Vagina (tissue), 2 donors: ENCODE data around the gene GBF1. TPM values are rescaled to one million over a fixed set of nuclear protein-coding genes. Genes with fewer than 3 reads are reported as not detected.

Source experiments
- DNase-seq, 2 donors: peaks; one replicate each; pipeline ENCODE4 v3.0.0-alpha.2; 2017; ENCODE audit errors: extremely low spot score in 2 of 2
- H3K27ac ChIP-seq: fragments of 200-600 bp; sonication (generic); one replicate; pipeline ENCODE4 v1.5.1; 2019
- H3K27me3 ChIP-seq: fragments of 200-600 bp; sonication (generic); one replicate; pipeline ENCODE4 v1.5.1; 2019
- H3K36me3 ChIP-seq, 2 donors: fragments of 200-600 bp; sonication (generic); one replicate each; pipeline ENCODE4 v1.5.1; 2017 to 2019
- H3K4me1 ChIP-seq: fragments of 200-600 bp; sonication (generic); one replicate; pipeline ENCODE4 v1.5.1; 2019
- H3K4me3 ChIP-seq, 2 donors: fragments of 200-600 bp; sonication (generic); 1 replicate in 1 of 2; 2 replicates in 1 of 2; pipeline ENCODE4 v1.5.1; 2016 to 2019
- H3K9me3 ChIP-seq: fragments of 200-600 bp; sonication (generic); one replicate; pipeline ENCODE4 v1.5.1; 2019
- CTCF ChIP-seq, 3 experiments: fragments of 450-650 bp in 2 of 3; fragments of 200-600 bp in 1 of 3; sonication (generic) in 1 of 3; IDR thresholded peaks; one replicate each; pipeline ENCODE4 v1.5.1; 2017 to 2019; ENCODE audit warnings: antibody characterized with exemption in 3 of 3, mild to moderate bottlenecking in 2 of 3, moderate library complexity in 2 of 3
- POLR2A ChIP-seq, 2 donors: fragments of 450-650 bp; IDR thresholded peaks; one replicate each; pipeline ENCODE4 v1.6.1; 2017; ENCODE audit warnings: antibody characterized with exemption in 2 of 2, mild to moderate bottlenecking in 2 of 2, moderate library complexity in 2 of 2
- POLR2AphosphoS5 ChIP-seq, 2 donors: sonication (generic); formaldehyde crosslinking; IDR thresholded peaks; one replicate each; pipeline ENCODE4 v1.9.0; 2017; ENCODE audit warnings: antibody characterized with exemption in 2 of 2, mild to moderate bottlenecking in 2 of 2, low read depth in 1 of 2; ENCODE audit not compliant: insufficient read depth in 1 of 2
- intact Hi-C: fragments of 100-400 bp; cut with DNase I; formaldehyde crosslinking; loops from one replicate; pipeline ENCODE4 v1.15.1; 2023
- total RNA-seq: library from RNA; depleted of rRNA; stranded (reverse); fragments of >200 nt; gene quantifications from one replicate; pipeline ENCODE4 v1.2.3, GENCODE V29; 2016

GBF1 gene
- total RNA-seq, 1 donor from 2014 or later, result 48.9 TPM

DNA sequence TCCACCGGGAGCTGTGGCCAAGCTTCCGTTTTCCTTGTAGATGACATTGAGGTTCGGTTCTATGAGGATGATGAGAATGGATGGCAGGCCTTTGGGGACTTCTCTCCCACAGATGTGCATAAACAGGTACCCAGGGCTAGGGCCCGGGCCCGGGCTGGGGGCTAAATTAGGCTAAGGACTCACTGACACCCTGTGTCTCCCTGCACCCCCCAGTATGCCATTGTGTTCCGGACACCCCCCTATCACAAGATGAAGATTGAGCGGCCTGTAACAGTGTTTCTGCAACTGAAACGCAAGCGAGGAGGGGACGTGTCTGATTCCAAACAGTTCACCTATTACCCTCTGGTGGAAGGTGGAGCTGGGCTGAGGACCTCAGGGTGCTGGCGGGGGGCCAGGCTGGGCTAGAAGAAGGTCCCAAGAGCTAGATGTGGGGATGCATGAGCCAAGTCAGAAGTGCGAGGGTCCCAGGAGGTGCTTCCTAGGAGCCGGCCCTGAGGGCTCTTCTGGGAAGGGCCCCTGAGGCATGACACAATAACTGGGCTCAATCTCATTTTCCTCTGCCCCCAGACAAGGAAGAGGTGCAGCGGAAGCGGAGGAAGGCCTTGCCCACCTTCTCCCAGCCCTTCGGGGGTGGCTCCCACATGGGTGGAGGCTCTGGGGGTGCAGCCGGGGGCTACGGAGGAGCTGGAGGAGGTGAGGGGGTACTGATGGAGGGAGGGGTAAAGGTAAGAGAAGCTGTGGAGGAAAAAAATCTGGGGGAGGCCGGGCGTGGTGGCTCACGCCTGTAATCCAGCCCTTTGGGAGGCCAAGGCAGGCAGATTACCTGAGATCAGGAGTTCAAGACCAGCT, 153.1 kb downstream of the GBF1 start:
- peaks cover 0 to 4% of the 10 kb centered on the region in 2 donors for H3K36me3 ChIP-seq

DNA sequence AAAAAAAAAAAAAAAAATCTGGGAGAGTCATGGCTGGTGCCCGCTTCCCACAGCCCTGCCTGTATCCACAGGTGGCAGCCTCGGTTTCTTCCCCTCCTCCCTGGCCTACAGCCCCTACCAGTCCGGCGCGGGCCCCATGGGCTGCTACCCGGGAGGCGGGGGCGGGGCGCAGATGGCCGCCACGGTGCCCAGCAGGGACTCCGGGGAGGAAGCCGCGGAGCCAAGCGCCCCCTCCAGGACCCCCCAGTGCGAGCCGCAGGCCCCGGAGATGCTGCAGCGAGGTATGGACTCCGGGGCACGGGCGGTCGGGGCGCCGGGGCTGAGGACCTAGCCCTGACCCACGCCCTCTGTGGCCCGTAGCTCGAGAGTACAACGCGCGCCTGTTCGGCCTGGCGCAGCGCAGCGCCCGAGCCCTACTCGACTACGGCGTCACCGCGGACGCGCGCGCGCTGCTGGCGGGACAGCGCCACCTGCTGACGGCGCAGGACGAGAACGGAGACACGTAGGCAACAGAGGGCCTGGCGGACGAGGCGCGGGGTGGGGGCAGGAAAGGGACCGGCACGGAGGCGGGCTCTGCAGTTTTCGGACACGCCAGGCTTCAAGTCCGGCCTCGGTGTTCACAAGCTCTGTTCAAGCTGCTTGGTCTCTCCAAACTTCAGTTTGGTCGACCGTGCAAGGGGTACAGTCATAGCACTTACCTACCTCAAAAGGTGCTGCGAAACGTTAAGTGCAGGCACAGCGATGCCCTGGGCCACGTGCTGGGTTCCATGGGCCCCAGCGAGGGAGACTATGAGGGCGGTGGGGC, 154.1 kb downstream of the GBF1 start:
- Histone ChIP-seq H3K36me3 (peaks cover 0 to 4% of the 10 kb centered on the region in 2 donors), H3K27ac (peak overlapping the region; percentile 95), H3K9me3 (no peaks in the 10 kb centered on the region), H3K4me3 (peak overlapping the region; percentile 61 to 65), H3K4me1 (peaks cover 45% of the 10 kb centered on the region), H3K27me3 (no peaks in the 10 kb centered on the region)
- TF ChIP-seq POLR2A (IDR thresholded peaks at IDR 0.05) (no peak), CTCF (IDR thresholded peaks at IDR 0.05) (peak; percentile 80 to 94 (median 94)), POLR2AphosphoS5 (IDR thresholded peaks at IDR 0.05; ENCODE audit: insufficient read depth in 1 of 2, low read depth in 1 of 2) (peak in 1 of 2 donors; percentile 83)
- intact Hi-C loops, result loop anchor here (5.0 to 10.0 kb wide), 2 partner anchors 83 to 185 kb away; no protein-coding TSS in a partner anchor
- DNase-seq, result no peak

More for the DNA sequence above, 153.1 kb downstream of the GBF1 start:
- Histone ChIP-seq H3K9me3 (no peaks in the 10 kb centered on the region), H3K27ac (peak overlapping the region; percentile 95), H3K4me1 (peaks cover 49% of the 10 kb centered on the region), H3K27me3 (no peaks in the 10 kb centered on the region), H3K4me3 (peak overlapping the region in 1 of 2 donors; percentile 61)
- intact Hi-C loops, result loop anchor here (5.0 to 10.0 kb wide), 2 partner anchors 84 to 186 kb away; no protein-coding TSS in a partner anchor
- TF ChIP-seq CTCF (IDR thresholded peaks at IDR 0.05) (no peak), POLR2AphosphoS5 (IDR thresholded peaks at IDR 0.05; ENCODE audit: insufficient read depth in 1 of 2, low read depth in 1 of 2) (no peak), POLR2A (IDR thresholded peaks at IDR 0.05) (no peak)
- DNase-seq, result no peak

- H3K4me1 ChIP-seq, result peaks cover 39% of the 10 kb centered on the region
- H3K36me3 ChIP-seq, result peaks cover 0 to 4% of the 10 kb centered on the region in 2 donors
- intact Hi-C loops, result no loop called here
- TF ChIP-seq POLR2AphosphoS5 (IDR thresholded peaks at IDR 0.05; ENCODE audit: insufficient read depth in 1 of 2, low read depth in 1 of 2) (no peak), CTCF (IDR thresholded peaks at IDR 0.05) (no peak), POLR2A (IDR thresholded peaks at IDR 0.05) (no peak)
- DNase-seq, result no peak
- H3K27ac ChIP-seq, result peak overlapping the region; percentile 95
- H3K4me3 ChIP-seq, result peak overlapping the region in 1 of 2 donors; percentile 65
- no peaks in the 10 kb centered on the region for H3K27me3 ChIP-seq
- no peaks in the 10 kb centered on the region for H3K9me3 ChIP-seq
Observed at GRCh38 chr10:102400076-102400475, 154.7 kb downstream of the GBF1 start.

DNA sequence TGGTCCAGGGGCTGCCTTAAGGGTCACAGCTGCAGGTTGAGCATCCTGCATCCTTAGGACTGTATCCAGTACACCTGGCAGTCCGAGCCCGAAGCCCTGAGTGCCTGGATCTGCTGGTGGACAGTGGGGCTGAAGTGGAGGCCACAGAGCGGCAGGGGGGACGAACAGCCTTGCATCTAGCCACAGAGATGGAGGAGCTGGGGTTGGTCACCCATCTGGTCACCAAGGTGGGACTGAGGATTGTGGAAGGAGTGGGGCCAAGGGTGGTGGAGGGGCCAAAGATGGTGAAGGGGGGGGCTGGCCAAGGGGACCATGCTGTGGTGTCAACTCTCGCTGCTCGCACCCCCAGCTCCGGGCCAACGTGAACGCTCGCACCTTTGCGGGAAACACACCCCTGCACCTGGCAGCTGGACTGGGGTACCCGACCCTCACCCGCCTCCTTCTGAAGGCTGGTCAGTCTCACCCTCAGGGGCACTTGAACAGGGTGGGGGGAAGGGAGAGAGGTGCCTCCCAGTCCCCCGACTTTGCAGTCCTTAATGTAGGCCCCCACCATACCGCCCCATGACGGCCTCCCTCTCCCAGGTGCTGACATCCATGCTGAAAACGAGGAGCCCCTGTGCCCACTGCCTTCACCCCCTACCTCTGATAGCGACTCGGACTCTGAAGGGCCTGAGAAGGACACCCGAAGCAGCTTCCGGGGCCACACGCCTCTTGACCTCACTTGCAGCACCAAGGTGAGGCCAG, 155.4 kb downstream of the GBF1 start:
- intact Hi-C loops, result no loop called here
- DNase-seq, result no peak
- Histone ChIP-seq H3K36me3 (peaks cover 0 to 4% of the 10 kb centered on the region in 2 donors), H3K9me3 (no peaks in the 10 kb centered on the region), H3K27ac (no peak overlapping the region), H3K27me3 (no peaks in the 10 kb centered on the region), H3K4me3 (no peak overlapping the region), H3K4me1 (peaks cover 36% of the 10 kb centered on the region)
- TF ChIP-seq CTCF (IDR thresholded peaks at IDR 0.05) (no peak), POLR2A (IDR thresholded peaks at IDR 0.05) (no peak), POLR2AphosphoS5 (IDR thresholded peaks at IDR 0.05; ENCODE audit: insufficient read depth in 1 of 2, low read depth in 1 of 2) (no peak)
